PC-9 (cell line): ENCODE results near the gene SEMA6B. TPM values are rescaled to one million over a fixed set of nuclear protein-coding genes. Genes with fewer than 3 reads are reported as not detected.
A peak's percentile ranks its signal among the peaks of the same experiment; 100 is the strongest.

Experiments used
- BruUV-seq: library from RNA; stranded (reverse); fragments of 400-500 nt; replicated peaks from 2 replicates; lab custom pipeline; 2021; lab: Mats Ljungman, UMichigan
- CTCF ChIA-PET: fragments of 300-600 bp; sonication (Branson Sonifier 250); formaldehyde crosslinking; loops from one replicate; lab custom pipeline; 2022; ENCODE audit warnings: antibody characterized with exemption; lab: Charles Lee
- POLR2A ChIA-PET: fragments of 300-600 bp; sonication (Branson Sonifier 250); formaldehyde crosslinking; loops from one replicate; lab custom pipeline; 2022; ENCODE audit warnings: antibody characterized with exemption; ENCODE audit not compliant: unreplicated experiment; lab: Charles Lee
- DNase-seq, 2 experiments: peaks; one replicate each; pipeline versions ENCODE4 v3.0.0 to v3.0.0-alpha.2; 2015 to 2022; ENCODE audit warnings: mixed read lengths in 1 of 2
- H2AFZ ChIP-seq: fragments of 200-600 bp; sonication (generic); 2 replicates; pipeline ENCODE4 v1.8.1; 2017; ENCODE audit warnings: antibody characterized with exemption
- H3F3A ChIP-seq: fragments of 200-600 bp; sonication (generic); 2 replicates; pipeline ENCODE4 v1.8.1; 2017; ENCODE audit warnings: antibody characterized with exemption, mild to moderate bottlenecking, low read depth; ENCODE audit not compliant: insufficient read depth
- H3K27ac ChIP-seq: fragments of 200-600 bp; sonication (generic); 2 replicates; pipeline ENCODE4 v1.6.1; 2016; ENCODE audit warnings: mixed run types
- H3K27me3 ChIP-seq: fragments of 200-600 bp; sonication (generic); 2 replicates; pipeline ENCODE4 v1.6.1; 2016; ENCODE audit warnings: low read depth, mixed run types; ENCODE audit not compliant: insufficient read depth
- H3K36me3 ChIP-seq: fragments of 200-600 bp; sonication (generic); 2 replicates; pipeline ENCODE4 v1.6.1; 2016; ENCODE audit warnings: low read depth, mixed run types
- H3K4me1 ChIP-seq: fragments of 200-600 bp; sonication (generic); replicated peaks from 2 replicates; pipeline ENCODE4 v1.6.1; 2016; ENCODE audit warnings: mixed run types; ENCODE audit not compliant: insufficient read depth
- H3K4me2 ChIP-seq: fragments of 200-600 bp; sonication (generic); 2 replicates; pipeline ENCODE4 v1.6.1; 2017; ENCODE audit warnings: mixed run types
- H3K4me3 ChIP-seq: fragments of 200-600 bp; sonication (generic); 2 replicates; pipeline ENCODE4 v1.6.1; 2016; ENCODE audit warnings: mixed run types
- H3K79me2 ChIP-seq: fragments of 200-600 bp; sonication (generic); 2 replicates; pipeline ENCODE4 v1.6.1; 2017; ENCODE audit warnings: low read depth, mixed run types
- H3K9me2 ChIP-seq: fragments of 200-600 bp; sonication (generic); 2 replicates; pipeline ENCODE4 v1.8.1; 2017; ENCODE audit warnings: mild to moderate bottlenecking; ENCODE audit not compliant: insufficient read depth
- H3K9me3 ChIP-seq: fragments of 200-600 bp; sonication (generic); 2 replicates; pipeline ENCODE4 v1.8.1; 2016; ENCODE audit warnings: low read depth; ENCODE audit not compliant: insufficient read depth
- H4K20me1 ChIP-seq: fragments of 200-600 bp; sonication (generic); 2 replicates; pipeline ENCODE4 v1.8.1; 2017; ENCODE audit not compliant: insufficient read depth
- CTCF ChIP-seq: fragments of 200-600 bp; sonication (generic); conservative IDR thresholded peaks from 2 replicates; pipeline ENCODE4 v1.6.1; 2017; ENCODE audit warnings: mixed run types, antibody characterized with exemption, mild to moderate bottlenecking, moderate library complexity
- EZH2 ChIP-seq: fragments of 200-600 bp; sonication (generic); IDR thresholded peaks from 2 replicates; pipeline ENCODE4 v1.8.0; 2017; ENCODE audit warnings: antibody characterized with exemption, low read depth
- intact Hi-C: fragments of 100-400 bp; cut with micrococcal nuclease; formaldehyde crosslinking; loops from one replicate; pipeline ENCODE4 v1.10.0; 2022; ENCODE audit not compliant: unreplicated experiment
- total RNA-seq: library from RNA; stranded (reverse); gene quantifications from 2 replicates; pipeline ENCODE4 v1.2.3, GENCODE V29; 2021

Gene SEMA6B
- total RNA-seq, 1 experiment from 2014 or later = 3.3 TPM

- DNase-seq = no peak
- peak overlapping the region; percentile 31; the same call in 1 of the 2 replicates for H3K4me3 ChIP-seq
- H3K27me3 ChIP-seq = peaks cover 18% of the 10 kb centered on the region
- POLR2A ChIA-PET = no interaction called here
- H3F3A ChIP-seq = peaks cover 8% of the 10 kb centered on the region; the same call in 1 of the 2 replicates
- no peaks in the 10 kb centered on the region for H3K79me2 ChIP-seq
- intact Hi-C loops = no loop called here
- H3K36me3 ChIP-seq = no peaks in the 10 kb centered on the region
- no TSS peak for BruUV-seq
- CTCF ChIA-PET = no interaction called here
- no peaks in the 10 kb centered on the region for H3K4me1 ChIP-seq
- H3K27ac ChIP-seq = no peak overlapping the region
- no peaks in the 10 kb centered on the region for H4K20me1 ChIP-seq
- peak overlapping the region; percentile 64 for H3K4me2 ChIP-seq
- H2AFZ ChIP-seq = no peak overlapping the region
- TF ChIP-seq CTCF (no peak), EZH2 (no peak)
- H3K9me2 ChIP-seq = no peaks in the 10 kb centered on the region
- H3K9me3 ChIP-seq = no peaks in the 10 kb centered on the region
These were observed 24.6 kb upstream of the SEMA6B start for GRCh38 chr19:4583961-4584669.

- H3F3A ChIP-seq = peaks cover 8% of the 10 kb centered on the region; the same call in 1 of the 2 replicates
- BruUV-seq = no TSS peak
- H3K79me2 ChIP-seq = no peaks in the 10 kb centered on the region
- no peaks in the 10 kb centered on the region for H3K36me3 ChIP-seq
- H3K27me3 ChIP-seq = peaks cover 18% of the 10 kb centered on the region
- H4K20me1 ChIP-seq = no peaks in the 10 kb centered on the region
- H3K4me2 ChIP-seq = no peak overlapping the region
- H3K9me2 ChIP-seq = no peaks in the 10 kb centered on the region
- H3K4me1 ChIP-seq = no peaks in the 10 kb centered on the region
- no peak overlapping the region for H2AFZ ChIP-seq
- no peak for TF ChIP-seq CTCF
- no peak for DNase-seq
- CTCF ChIA-PET = no interaction called here
- POLR2A ChIA-PET = no interaction called here
- intact Hi-C loops = no loop called here
- H3K27ac ChIP-seq = no peak overlapping the region
- H3K4me3 ChIP-seq = no peak overlapping the region
- H3K9me3 ChIP-seq = no peaks in the 10 kb centered on the region
These were observed 23.7 kb upstream of the SEMA6B start for GRCh38 chr19:4582980-4583842.

GRCh38 chr19:4581666-4582553 is 22.4 kb upstream of the SEMA6B start:
- Histone ChIP-seq H3K4me2 (peak overlapping the region; percentile 40; the same call in 1 of the 2 replicates), H3K27me3 (peaks cover 18% of the 10 kb centered on the region), H4K20me1 (no peaks in the 10 kb centered on the region), H3K79me2 (no peaks in the 10 kb centered on the region), H3F3A (peaks cover 8% of the 10 kb centered on the region; the same call in 1 of the 2 replicates), H3K36me3 (no peaks in the 10 kb centered on the region), H2AFZ (no peak overlapping the region), H3K4me3 (no peak overlapping the region), H3K4me1 (no peaks in the 10 kb centered on the region), H3K27ac (no peak overlapping the region), H3K9me2 (no peaks in the 10 kb centered on the region), H3K9me3 (no peaks in the 10 kb centered on the region)
- no peak for DNase-seq
- ChIA-PET POLR2A (no interaction called here), CTCF (interaction anchor here (0.7 kb wide), 1 partner anchor 56 kb away, joined by 5 read pairs; no protein-coding TSS in a partner anchor)
- no TSS peak for BruUV-seq
- TF ChIP-seq CTCF = no peak
- no peak for TF ChIP-seq EZH2
- intact Hi-C loops = no loop called here
